HCT116 (cell line): Measurements from ENCODE around the gene PRSS21. TPM values are rescaled to one million over a fixed set of nuclear protein-coding genes. Genes with fewer than 3 reads are reported as not detected.

Experiments used
- ATAC-seq: fragments of 200-7000 bp; cut with Tn5 transposase; 2 replicates; pipeline ENCODE4 v1.9.1; 2020; ENCODE audit warnings: mild to moderate bottlenecking, moderate library complexity
- BruUV-seq: library from RNA; stranded (reverse); fragments of 400-500 nt; replicated peaks from 2 replicates; lab custom pipeline; 2021; lab: Mats Ljungman, UMichigan
- CTCF ChIA-PET: fragments of 300-600 bp; sonication (Branson Sonifier 250); formaldehyde crosslinking; loops from one replicate; lab custom pipeline; 2021; ENCODE audit warnings: antibody characterized with exemption; lab: Charles Lee
- POLR2A ChIA-PET: fragments of 300-600, 350-600 bp; sonication (Branson Sonifier 250); formaldehyde crosslinking; loops from one replicate; lab custom pipeline; 2021; ENCODE audit warnings: antibody characterized with exemption; lab: Charles Lee
- RAD21 ChIA-PET, 2 experiments: fragments of 300-600 bp; sonication (Branson Sonifier 250); formaldehyde crosslinking; loops; one replicate each; lab custom pipeline; 2023; ENCODE audit warnings: low total read pairs in 2 of 2; ENCODE audit not compliant: uncharacterized antibody in 2 of 2, unreplicated experiment in 2 of 2, low non-redundant PET in 1 of 2; lab: Charles Lee
- DNase-seq: peaks from one replicate; pipeline ENCODE4 v3.0.0-alpha.2; 2010; ENCODE audit warnings: low read depth, low spot score
- H2AFZ ChIP-seq: fragments of 200-600 bp; shearing (Covaris generic), sonication (generic); 2 replicates; pipeline ENCODE4 v1.6.1; 2017; ENCODE audit warnings: low read depth, mixed run types, mixed read lengths, antibody characterized with exemption, low read length; ENCODE audit not compliant: poor library complexity, severe bottlenecking
- H3K27ac ChIP-seq: 2 replicates; pipeline ENCODE4 v1.5.1; 2012; ENCODE audit warnings: low read depth, low read length
- H3K27me3 ChIP-seq: fragments of 200-600 bp; sonication (generic); 2 replicates; pipeline ENCODE4 v1.6.1; 2016; ENCODE audit warnings: mixed run types, low read length, mixed read lengths; ENCODE audit not compliant: insufficient read depth
- H3K36me3 ChIP-seq, 2 experiments: fragments of 200-500 bp in 1 of 2; fragments of 200-600 bp in 1 of 2; sonication (Bioruptor generic) in 1 of 2; sonication (generic) in 1 of 2; 2 replicates each; pipeline versions ENCODE4 v1.5.1 to v1.6.1; 2014 to 2016; ENCODE audit warnings: low read length in 2 of 2, inconsistent platforms in 1 of 2, mixed read lengths in 1 of 2, mixed run types in 1 of 2; ENCODE audit not compliant: insufficient read depth in 2 of 2, control insufficient read depth in 1 of 2
- H3K4me1 ChIP-seq, 2 experiments: fragments of 200-600 bp in 1 of 2; sonication (generic) in 1 of 2; 2 replicates each; pipeline versions ENCODE4 v1.5.1 to v1.6.1; 2012 to 2017; ENCODE audit warnings: low read length in 2 of 2, inconsistent platforms in 1 of 2, mild to moderate bottlenecking in 1 of 2, mixed read lengths in 1 of 2, mixed run types in 1 of 2, moderate library complexity in 1 of 2; ENCODE audit not compliant: insufficient read depth in 2 of 2, control insufficient read depth in 1 of 2
- H3K4me2 ChIP-seq: fragments of 200-600 bp; sonication (generic); 2 replicates; pipeline ENCODE4 v1.6.1; 2017; ENCODE audit warnings: mixed run types, low read length, mixed read lengths
- H3K4me3 ChIP-seq, 2 experiments: fragments of 200-600 bp in 1 of 2; sonication (generic) in 1 of 2; replicated peaks in 1 of 2; 2 replicates each; pipeline ENCODE4 v1.5.1; 2011 to 2016; ENCODE audit warnings: low read length in 2 of 2, control low read depth in 1 of 2, low read depth in 1 of 2, mild to moderate bottlenecking in 1 of 2, mixed read lengths in 1 of 2, mixed run types in 1 of 2
- H3K79me2 ChIP-seq: fragments of 200-600 bp; sonication (generic); 2 replicates; pipeline ENCODE4 v1.6.1; 2017; ENCODE audit warnings: mild to moderate bottlenecking, mixed run types, low read length, moderate library complexity, mixed read lengths; ENCODE audit not compliant: insufficient read depth
- H3K9ac ChIP-seq: fragments of 200-600 bp; sonication (generic); 2 replicates; pipeline ENCODE4 v1.6.1; 2016; ENCODE audit warnings: low read length, mixed read lengths
- H3K9me2 ChIP-seq: fragments of 200-600 bp; sonication (generic), shearing (Covaris generic); 2 replicates; pipeline ENCODE4 v1.6.1; 2017; ENCODE audit warnings: mixed run types, mild to moderate bottlenecking, moderate library complexity; ENCODE audit not compliant: insufficient read depth
- H3K9me3 ChIP-seq, 2 experiments: fragments of 200-500 bp in 1 of 2; fragments of 200-600 bp in 1 of 2; sonication (Bioruptor generic) in 1 of 2; sonication (generic) in 1 of 2; 2 replicates each; pipeline ENCODE4 v1.6.1; 2014 to 2017; ENCODE audit warnings: low read length in 2 of 2, mixed read lengths in 2 of 2, inconsistent platforms in 1 of 2, low read depth in 1 of 2, mild to moderate bottlenecking in 1 of 2, mixed run types in 1 of 2, moderate library complexity in 1 of 2; ENCODE audit not compliant: control insufficient read depth in 1 of 2, insufficient read depth in 1 of 2
- H4K20me1 ChIP-seq: fragments of 200-600 bp; sonication (generic), shearing (Covaris generic); 2 replicates; pipeline ENCODE4 v1.6.1; 2017; ENCODE audit warnings: mixed run types, mild to moderate bottlenecking, moderate library complexity; ENCODE audit not compliant: insufficient read depth
- ATF3 ChIP-seq: IDR thresholded peaks from 2 replicates; pipeline ENCODE4 v1.6.1; 2012
- CBX3 ChIP-seq: IDR thresholded peaks from 2 replicates; pipeline ENCODE4 v1.6.1; 2012; ENCODE audit warnings: low read depth
- CTCF ChIP-seq, 3 experiments: fragments of 200-600 bp in 1 of 3; sonication (generic) in 1 of 3; IDR thresholded peaks in 2 of 3; conservative IDR thresholded peaks in 1 of 3; 2 replicates each; pipeline ENCODE4 v1.5.1; 2012 to 2017; ENCODE audit warnings: low read depth in 2 of 3, low read length in 2 of 3, antibody characterized with exemption in 1 of 3, borderline replicate concordance in 1 of 3, control low read depth in 1 of 3, mild to moderate bottlenecking in 1 of 3, mixed read lengths in 1 of 3, mixed run types in 1 of 3, moderate library complexity in 1 of 3; ENCODE audit not compliant: insufficient read depth in 1 of 3
- EGR1 ChIP-seq: IDR thresholded peaks from 2 replicates; pipeline ENCODE4 v1.6.1; 2012; ENCODE audit warnings: low read depth
- ELF1 ChIP-seq: IDR thresholded peaks from 2 replicates; pipeline ENCODE4 v1.6.1; 2012; ENCODE audit warnings: low read depth, borderline replicate concordance
- EZH2 ChIP-seq: fragments of 200-600 bp; sonication (generic); IDR thresholded peaks from 2 replicates; pipeline ENCODE4 v1.6.1; 2017; ENCODE audit warnings: antibody characterized with exemption, mixed run types
- EZH2phosphoT487 ChIP-seq: fragments of 200-600 bp; IDR thresholded peaks from 2 replicates; pipeline ENCODE4 v1.6.1; 2018; ENCODE audit warnings: antibody characterized with exemption, borderline replicate concordance
- JUND ChIP-seq: IDR thresholded peaks from 2 replicates; pipeline ENCODE4 v1.6.1; 2012
- MAX ChIP-seq: IDR thresholded peaks from 2 replicates; pipeline ENCODE4 v1.6.1; 2012
- POLR2A ChIP-seq: IDR thresholded peaks from 2 replicates; pipeline ENCODE4 v1.7.0; 2011; ENCODE audit warnings: borderline replicate concordance; ENCODE audit not compliant: insufficient read depth, insufficient read length; ENCODE audit errors: extremely low read depth
- RAD21 ChIP-seq: IDR thresholded peaks from 2 replicates; pipeline ENCODE4 v1.6.1; 2012; ENCODE audit warnings: low read depth, mild to moderate bottlenecking
- SIN3A ChIP-seq: IDR thresholded peaks from 2 replicates; pipeline ENCODE4 v1.6.1; 2012; ENCODE audit warnings: low read depth
- SP1 ChIP-seq: IDR thresholded peaks from 2 replicates; pipeline ENCODE4 v1.6.1; 2012; ENCODE audit warnings: low read depth
- SRF ChIP-seq: IDR thresholded peaks from 2 replicates; pipeline ENCODE4 v1.6.1; 2012; ENCODE audit warnings: low read depth
- TCF7L2 ChIP-seq: IDR thresholded peaks from 2 replicates; pipeline ENCODE4 v1.7.0; 2011; ENCODE audit warnings: borderline replicate concordance, inconsistent platforms; ENCODE audit not compliant: insufficient read depth, insufficient read length; ENCODE audit errors: extremely low read depth
- YY1 ChIP-seq: IDR thresholded peaks from 2 replicates; pipeline ENCODE4 v1.6.1; 2011; ENCODE audit warnings: low read length, low read depth, moderate library complexity, mild to moderate bottlenecking; ENCODE audit not compliant: insufficient replicate concordance; ENCODE audit errors: extremely low read depth
- ZFX ChIP-seq: fragments of 450-650 bp; IDR thresholded peaks from 2 replicates; pipeline ENCODE4 v1.6.1; 2017
- ZNF274 ChIP-seq: fragments of 200-500 bp; sonication (Bioruptor generic); IDR thresholded peaks from 2 replicates; pipeline ENCODE4 v1.6.1; 2014; ENCODE audit warnings: mild to moderate bottlenecking, low read depth, low read length, inconsistent platforms
- intact Hi-C: fragments of 100-400 bp; cut with micrococcal nuclease; formaldehyde crosslinking; loops from 2 replicates; pipeline ENCODE4 v1.10.0; 2022
- total RNA-seq: library from RNA; stranded (reverse); gene quantifications from one replicate; pipeline ENCODE4 v1.2.1, GENCODE V29; 2021; ENCODE audit not compliant: unreplicated experiment

PRSS21 gene
- total RNA-seq, 1 experiment from 2014 or later, result 0.39 TPM

GRCh38 chr16:2840914-2841313 lies 23.9 kb downstream of the PRSS21 start:
- Histone ChIP-seq H3K9ac (no peak overlapping the region), H2AFZ (no peak overlapping the region), H3K4me2 (no peak overlapping the region; the same call in 1 of the 2 replicates), H3K27ac (no peak overlapping the region; the same call in 1 of the 2 replicates), H3K79me2 (no peaks in the 10 kb centered on the region), H4K20me1 (no peaks in the 10 kb centered on the region), H3K9me2 (no peaks in the 10 kb centered on the region), H3K9me3 (no peaks in the 10 kb centered on the region), H3K27me3 (no peaks in the 10 kb centered on the region), H3K4me3 (no peak overlapping the region), H3K4me1 (peaks cover 22 to 62% of the 10 kb centered on the region in 2 experiments), H3K36me3 (no peaks in the 10 kb centered on the region)
- ChIA-PET RAD21 (no interaction called here), CTCF (no interaction called here), POLR2A (no interaction called here)
- BruUV-seq, result no TSS peak
- intact Hi-C loops, result no loop called here
- ATAC-seq, result no peak
- no peak for TF ChIP-seq ZNF274
- TF ChIP-seq JUND, result no peak
- no peak for TF ChIP-seq CBX3
- no peak for TF ChIP-seq RAD21
- no peak for TF ChIP-seq SIN3A
- TF ChIP-seq MAX, result no peak
- TF ChIP-seq ELF1, result no peak
- no peak for TF ChIP-seq YY1
- no peak for TF ChIP-seq SRF
- no peak for TF ChIP-seq ZFX
- TF ChIP-seq ATF3, result no peak
- TF ChIP-seq EGR1, result no peak
- TF ChIP-seq POLR2A, result no peak
- no peak for TF ChIP-seq TCF7L2
- TF ChIP-seq CTCF (IDR thresholded peaks at IDR 0.05 in 2 of 3, conservative IDR thresholded peaks at IDR 0.05 in 1 of 3; ENCODE audit: borderline replicate concordance in 1 of 3, insufficient read depth in 1 of 3, low read depth in 2 of 3, low read length in 2 of 3), result no peak
- no peak for TF ChIP-seq SP1
- TF ChIP-seq EZH2, result no peak
- no peak for TF ChIP-seq EZH2phosphoT487
- DNase-seq, result no peak
